Right forelimb (tissue), 1 donor: ENCODE data around the gene AHNAK2.

Experiments used
- DNase-seq: peaks from one replicate; pipeline ENCODE4 v3.0.0-alpha.2; 2018

Gene AHNAK2

GRCh38 chr14:104936361-104937155, 41.6 kb downstream of the AHNAK2 start:
- DNase-seq = peak; percentile 26

GRCh38 chr14:104935955-104936354, 42.2 kb downstream of the AHNAK2 start:
- peak; percentile 26 for DNase-seq

- DNase-seq = peak; percentile 32
These were observed 43.0 kb downstream of the AHNAK2 start for GRCh38 chr14:104935026-104935650.

GRCh38 chr14:104933746-104934733, 44.1 kb downstream of the AHNAK2 start:
- peak; percentile 52 for DNase-seq

GRCh38 chr14:104932676-104933631, 45.2 kb downstream of the AHNAK2 start:
- peak; percentile 94 for DNase-seq

GRCh38 chr14:104931771-104932675, 46.2 kb downstream of the AHNAK2 start:
- DNase-seq = peak; percentile 48

- DNase-seq = no peak
These were observed 46.8 kb downstream of the AHNAK2 start for GRCh38 chr14:104931304-104931770.

GRCh38 chr14:104930526-104931303, 47.5 kb downstream of the AHNAK2 start:
- no peak for DNase-seq

GRCh38 chr14:104929268-104930230, 48.6 kb downstream of the AHNAK2 start:
- DNase-seq = no peak

- DNase-seq = no peak
These were observed 49.6 kb downstream of the AHNAK2 start for GRCh38 chr14:104928391-104929133.

- DNase-seq = no peak
These were observed 50.3 kb downstream of the AHNAK2 start for GRCh38 chr14:104927901-104928300.

GRCh38 chr14:104927432-104927816, 50.8 kb downstream of the AHNAK2 start:
- no peak for DNase-seq

GRCh38 chr14:104926619-104927431, 51.3 kb downstream of the AHNAK2 start:
- no peak for DNase-seq

- DNase-seq = no peak
These were observed 52.1 kb downstream of the AHNAK2 start for GRCh38 chr14:104925855-104926609.

- no peak for DNase-seq
These were observed 52.8 kb downstream of the AHNAK2 start for GRCh38 chr14:104925214-104925854.
